HG03095 (cell line): ENCODE measurements around the gene MVK.
"Not testable (repeated sequence)": the region's sequence is repeated elsewhere in the genome, so short reads cannot be mapped to it uniquely, and the experiment has no call there.

Experiments used
- ATAC-seq: cut with Tn5 transposase; IDR thresholded peaks from one replicate; pipeline ENCODE4 v1.9.1; 2021; ENCODE audit warnings: moderate library complexity; ENCODE audit not compliant: unreplicated experiment

The MVK gene

DNA sequence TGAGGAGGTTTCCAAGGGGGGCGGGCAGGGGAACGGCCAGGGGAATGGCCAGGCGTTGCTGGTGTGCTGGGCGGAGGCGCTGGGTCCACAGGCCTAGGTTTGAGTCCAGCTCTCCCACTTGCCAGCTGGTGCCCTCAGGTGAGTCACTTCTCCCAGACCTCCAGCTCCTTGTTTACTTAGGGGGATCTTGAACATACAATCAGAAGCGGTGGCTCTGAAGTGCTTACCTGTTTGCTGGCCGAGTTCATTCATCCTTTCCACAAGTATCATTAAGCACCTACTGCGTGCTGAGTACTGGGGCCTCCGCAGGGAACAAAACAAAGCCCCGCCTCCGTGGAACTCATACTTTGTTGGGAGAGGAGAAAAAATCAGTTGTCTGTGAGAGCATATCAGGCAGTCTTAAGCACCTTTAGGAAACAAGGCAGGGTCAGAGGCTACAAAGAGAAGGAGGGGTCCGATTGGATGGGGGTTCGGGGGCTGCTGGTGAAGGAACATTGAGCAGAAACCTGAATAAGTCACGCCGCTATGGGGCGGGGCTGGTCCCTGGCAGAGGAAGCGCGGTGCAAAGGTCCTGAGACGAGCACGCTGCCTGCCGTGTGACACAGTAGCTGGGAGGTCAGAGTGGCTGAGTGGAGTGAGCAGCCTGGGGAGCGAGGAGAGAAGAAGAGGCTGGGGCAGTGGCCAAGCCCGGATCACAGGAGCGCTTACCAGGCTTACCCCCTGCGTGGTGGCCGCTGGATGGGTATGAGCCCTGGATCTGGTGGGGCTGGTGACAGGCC, 15.1 kb downstream of the MVK start:
- ATAC-seq, result no peak

DNA sequence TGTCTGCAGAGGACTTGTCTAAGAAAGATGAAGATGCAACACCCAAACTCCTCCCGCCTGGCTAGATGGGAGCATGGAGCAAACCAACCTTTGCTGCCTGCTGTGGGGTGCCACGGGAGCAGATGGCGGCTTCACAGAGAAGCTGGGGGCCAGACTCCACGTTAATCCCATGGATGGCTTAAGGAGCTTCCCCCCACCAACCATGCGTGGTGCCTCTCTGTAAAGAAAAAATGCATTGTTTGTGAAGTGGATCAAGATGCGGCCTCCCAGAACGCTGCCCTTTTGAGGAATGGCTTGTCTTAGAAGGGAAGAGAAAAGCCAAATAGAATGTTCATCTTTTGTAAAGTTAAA, 15.6 kb downstream of the MVK start:
- no peak for ATAC-seq

DNA sequence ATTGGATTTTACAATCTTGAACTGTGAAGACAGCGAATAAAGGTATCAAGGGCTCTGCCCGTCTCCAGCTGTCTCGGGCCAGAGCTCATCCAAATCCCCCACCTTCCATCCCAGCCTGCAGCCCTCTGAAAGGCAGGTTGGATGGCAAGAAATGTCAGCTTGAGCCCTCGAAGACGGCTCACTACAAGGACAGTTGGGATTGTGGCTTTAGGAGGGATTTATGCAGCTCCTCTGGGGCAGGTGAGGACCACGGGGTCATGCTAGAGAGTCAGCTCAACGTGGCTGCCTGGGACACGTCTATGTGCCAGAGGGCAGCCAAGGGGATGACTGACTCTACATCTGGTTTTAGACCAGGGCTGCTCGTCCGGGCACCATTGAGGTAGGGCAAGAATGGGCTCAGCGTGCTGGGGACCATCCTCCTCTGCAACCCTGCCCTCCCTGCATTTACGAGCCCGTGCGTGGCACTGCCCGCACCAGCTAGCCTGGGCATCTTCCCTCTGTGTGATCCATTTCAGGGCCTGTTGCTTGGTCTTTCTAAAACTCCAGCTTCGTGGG, 16.2 kb downstream of the MVK start:
- no peak for ATAC-seq

DNA sequence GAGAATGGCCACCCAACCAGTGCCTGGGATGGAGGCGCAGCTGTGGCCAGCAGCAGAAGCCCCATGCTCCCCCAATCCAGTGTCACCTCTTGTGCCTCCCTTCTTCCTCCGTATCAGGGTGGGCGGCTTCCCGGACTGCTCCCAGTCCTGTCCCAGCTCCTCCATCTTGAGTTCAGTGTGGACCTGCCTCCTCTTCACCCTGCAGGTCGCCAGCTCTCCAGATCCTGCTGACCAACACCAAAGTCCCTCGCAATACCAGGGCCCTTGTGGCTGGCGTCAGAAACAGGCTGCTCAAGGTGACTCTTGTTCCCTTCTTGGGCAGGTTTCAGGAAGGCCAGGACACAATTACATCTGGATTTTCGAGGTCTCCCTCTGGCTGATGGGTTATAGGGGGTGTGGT, 17.0 kb downstream of the MVK start:
- ATAC-seq, result no peak

DNA sequence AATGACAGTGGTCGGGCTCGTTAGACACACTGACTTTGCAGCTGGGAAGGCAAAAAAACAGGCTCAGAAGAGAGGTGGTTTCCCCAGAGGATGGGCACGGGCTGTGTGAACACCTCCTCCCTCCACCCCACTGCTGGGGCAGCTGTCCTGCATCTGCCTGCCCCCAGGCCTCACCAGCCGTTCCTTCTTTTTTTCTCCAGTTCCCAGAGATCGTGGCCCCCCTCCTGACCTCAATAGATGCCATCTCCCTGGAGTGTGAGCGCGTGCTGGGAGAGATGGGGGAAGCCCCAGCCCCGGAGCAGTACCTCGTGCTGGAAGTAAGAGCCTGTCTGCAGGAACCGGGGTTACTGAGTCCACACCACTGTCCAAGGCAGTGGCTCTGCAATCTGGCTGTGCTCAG, 17.4 kb downstream of the MVK start:
- ATAC-seq, result no peak

DNA sequence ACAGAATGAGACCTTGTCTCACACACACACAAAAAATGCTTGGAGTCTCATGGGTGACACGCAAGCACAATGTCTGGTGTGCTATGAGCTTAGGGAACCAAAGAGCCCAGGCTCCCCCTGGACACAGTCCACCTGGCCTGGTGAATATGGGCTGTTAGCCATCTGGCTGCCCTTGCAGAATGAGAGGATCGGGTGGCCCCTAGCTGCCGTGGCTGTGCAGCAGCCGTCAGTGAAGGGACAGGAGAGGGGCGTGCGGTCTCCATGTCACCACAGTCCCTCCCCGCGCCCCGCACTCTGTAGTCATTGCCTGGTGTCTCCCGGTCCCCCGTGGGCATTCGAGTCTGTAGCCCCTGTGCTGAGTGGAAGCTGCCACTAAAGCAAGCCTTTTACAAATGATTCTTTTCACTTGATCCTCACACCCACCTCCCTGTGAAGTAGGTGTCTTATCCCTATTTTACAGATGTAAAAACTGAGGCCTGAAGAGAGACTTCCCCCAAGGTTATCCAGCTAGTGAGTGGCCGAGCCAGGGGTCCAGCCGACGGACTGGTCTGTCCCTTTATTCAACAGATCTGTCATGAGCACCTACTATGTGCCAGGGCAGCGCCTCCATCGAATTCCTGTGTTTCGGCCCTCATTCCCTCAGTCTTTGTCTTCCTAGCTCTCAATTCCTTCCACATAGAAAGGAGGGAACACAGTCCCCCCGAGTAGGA, 18.8 kb downstream of the MVK start:
- ATAC-seq, result no peak

DNA sequence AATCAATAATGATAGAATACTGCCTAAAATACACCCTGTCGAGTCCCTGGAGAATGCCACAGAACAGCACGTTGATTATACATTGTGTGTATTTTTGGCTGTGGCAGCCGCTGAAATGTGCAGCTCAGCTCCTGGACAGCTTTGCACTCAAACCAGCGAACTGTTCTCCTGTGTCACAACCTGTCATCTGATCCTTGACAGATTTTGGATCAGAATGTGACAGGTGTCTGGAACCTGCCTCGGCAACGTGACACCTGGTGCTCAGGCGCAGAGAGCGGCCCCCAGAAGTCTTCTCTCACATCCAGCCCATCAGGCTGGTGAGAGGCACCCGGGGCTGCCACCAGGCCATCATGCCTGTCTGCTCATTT, 19.3 kb downstream of the MVK start:
- no peak for ATAC-seq

DNA sequence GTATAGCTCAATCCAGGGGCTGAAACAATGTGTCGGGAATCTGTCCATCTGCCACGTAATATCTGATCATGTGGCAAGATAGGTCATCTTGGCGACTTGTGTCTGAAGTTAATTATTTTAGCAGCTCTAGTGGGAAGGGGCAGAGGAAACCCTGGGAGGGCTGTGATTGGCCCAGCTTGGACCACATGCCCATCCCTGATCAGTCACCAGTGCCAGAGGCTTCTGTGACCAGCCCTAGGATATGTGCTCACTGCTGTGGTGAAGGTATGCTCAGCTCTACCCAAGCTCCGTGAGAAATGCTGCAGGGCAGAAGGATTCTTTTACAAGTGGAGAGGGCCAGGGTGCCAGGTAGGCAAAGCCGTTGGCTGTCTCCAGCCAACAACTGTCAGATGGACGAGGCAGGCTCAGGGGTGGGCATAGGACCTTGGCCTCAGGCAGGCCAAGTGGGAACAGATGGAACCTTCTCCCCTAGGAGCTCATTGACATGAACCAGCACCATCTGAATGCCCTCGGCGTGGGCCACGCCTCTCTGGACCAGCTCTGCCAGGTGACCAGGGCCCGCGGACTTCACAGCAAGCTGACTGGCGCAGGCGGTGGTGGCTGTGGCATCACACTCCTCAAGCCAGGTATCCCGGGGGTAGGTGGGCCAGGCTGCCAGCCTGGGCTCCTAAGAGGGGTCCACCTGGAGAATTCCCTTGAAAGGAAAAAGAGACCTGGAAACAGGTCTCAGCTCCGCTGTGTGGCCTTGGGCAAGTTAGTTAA, 21.1 kb downstream of the MVK start:
- ATAC-seq, result no peak

DNA sequence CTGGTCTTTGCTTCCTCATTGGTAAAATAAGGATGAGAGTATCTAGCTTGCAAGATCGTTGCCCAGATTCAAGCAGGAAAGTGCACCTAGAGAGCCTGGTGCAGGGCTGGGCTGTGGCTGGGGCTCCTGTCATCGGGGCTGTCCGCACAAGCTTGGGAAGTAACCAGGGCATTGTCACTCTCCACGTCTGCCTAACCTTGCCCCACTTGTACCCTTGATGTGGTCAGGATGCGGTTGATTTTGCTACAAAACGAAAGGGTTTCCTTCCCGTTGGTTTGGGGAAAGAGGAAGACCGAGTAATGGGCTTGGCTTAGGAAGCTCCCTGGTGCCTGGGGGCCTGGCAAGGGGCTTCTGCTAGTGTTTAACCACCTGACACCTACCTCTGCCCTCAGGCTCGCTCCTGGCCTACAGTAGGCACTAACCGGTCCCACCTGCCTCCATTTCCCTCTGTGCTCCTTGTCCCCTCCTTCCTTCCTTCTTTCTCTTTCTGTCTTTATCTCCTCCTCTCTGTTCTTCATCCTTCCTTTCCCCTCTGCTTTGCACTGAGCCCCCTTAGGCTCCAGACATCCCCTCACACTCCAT, 21.8 kb downstream of the MVK start:
- no peak for ATAC-seq

DNA sequence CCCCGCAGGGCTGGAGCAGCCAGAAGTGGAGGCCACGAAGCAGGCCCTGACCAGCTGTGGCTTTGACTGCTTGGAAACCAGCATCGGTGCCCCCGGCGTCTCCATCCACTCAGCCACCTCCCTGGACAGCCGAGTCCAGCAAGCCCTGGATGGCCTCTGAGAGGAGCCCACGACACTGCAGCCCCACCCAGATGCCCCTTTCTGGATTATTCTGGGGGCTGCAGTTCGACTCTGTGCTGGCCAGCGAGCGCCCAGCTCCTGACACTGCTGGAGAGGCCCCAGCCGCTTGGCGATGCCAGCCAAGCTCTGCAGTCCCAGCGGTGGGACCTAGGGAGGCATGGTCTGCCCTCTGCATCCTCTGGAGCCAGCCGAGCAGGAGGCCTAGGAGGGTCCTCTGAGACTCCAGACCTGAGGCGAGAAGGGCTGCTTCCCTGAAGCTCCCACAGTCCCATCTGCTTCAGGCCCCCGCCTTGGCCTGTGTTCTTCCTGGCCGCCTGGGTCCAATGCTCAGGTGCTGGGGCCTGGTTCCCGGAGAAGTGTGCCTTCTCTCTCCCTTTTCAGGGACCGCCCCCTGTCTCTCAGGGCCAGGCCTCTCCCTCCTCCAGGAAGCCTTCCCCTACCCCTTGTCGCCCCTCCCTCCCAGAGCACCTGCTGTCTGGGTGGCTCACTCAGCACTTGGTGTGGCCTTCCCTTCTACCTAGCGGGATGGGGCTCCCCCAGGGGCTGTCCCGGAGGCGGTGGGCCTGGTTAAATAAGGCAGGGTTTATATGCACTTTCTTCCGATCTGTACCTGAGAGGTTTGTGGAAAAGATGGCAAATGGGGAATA, 23.0 kb downstream of the MVK start:
- ATAC-seq, result no peak

DNA sequence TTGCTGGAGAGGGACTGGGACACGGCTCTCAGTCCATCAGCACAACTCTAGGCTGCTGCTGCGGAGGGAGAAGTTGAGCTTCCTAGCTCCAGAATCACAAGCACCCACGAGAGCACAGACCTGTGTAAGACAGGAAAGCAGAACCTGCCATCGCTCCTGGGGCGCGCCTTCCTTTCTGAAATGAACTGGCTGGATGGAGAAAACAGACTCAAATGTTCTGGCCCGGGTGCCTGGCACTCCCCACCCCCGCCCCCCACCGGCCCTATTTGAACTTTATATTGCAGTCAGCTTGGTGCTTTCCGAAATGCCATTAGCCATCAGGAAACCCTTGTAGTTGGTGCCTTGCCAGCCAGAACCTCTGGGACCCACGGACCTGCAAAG, 23.8 kb downstream of the MVK start:
- ATAC-seq, result no peak

DNA sequence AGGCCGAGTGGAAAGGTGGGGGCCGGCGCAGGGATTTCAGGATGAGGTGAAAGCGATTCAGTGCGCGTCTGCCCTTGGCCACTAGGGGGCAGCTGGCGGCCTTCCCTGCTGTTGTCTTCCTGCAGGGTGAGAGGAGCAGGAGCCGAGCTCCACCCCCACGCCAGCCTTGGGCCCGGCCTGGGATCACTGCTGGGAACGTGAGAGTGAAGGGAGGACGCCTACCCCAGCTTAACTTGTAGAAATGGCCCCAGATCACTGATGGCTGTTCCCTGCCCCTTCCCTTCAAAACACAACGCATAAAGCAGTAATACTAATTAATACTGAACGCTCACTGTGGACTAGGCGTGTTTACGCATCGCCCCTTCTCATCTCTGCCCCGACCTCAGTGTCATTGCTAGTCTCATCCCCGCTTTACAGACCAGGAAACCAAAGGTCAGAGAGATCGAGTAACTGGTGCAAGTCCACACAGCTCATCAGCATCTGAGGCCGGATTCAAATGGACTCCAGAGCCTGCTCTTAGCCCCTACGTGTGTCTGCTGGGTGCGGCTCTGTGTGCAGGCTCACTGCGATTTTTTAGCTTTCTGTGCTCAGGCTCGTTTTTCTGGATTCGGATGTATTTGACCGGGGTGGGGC, 24.3 kb downstream of the MVK start:
- peak; percentile 50 for ATAC-seq

DNA sequence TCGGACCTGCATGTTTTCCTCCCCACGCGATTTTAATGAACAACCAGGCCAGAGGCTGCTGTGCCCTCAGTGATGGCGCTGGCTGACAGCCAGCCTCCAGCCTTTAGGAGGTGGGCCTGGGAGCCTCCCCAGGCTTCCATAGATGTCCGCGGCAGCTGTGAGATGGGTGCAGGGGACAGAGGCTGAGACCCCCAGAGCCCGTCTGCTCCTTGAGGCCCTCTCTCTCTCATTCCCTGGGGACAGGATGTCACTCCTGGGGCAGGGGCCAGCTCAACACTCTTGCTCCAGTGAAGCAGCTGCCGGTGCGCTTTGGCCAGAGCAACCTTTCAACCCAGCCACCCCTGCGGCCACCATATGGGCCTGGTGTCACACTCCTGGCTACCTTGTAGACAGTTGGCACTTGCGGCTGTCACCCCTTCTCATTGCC, 24.8 kb downstream of the MVK start:
- ATAC-seq, result no peak

DNA sequence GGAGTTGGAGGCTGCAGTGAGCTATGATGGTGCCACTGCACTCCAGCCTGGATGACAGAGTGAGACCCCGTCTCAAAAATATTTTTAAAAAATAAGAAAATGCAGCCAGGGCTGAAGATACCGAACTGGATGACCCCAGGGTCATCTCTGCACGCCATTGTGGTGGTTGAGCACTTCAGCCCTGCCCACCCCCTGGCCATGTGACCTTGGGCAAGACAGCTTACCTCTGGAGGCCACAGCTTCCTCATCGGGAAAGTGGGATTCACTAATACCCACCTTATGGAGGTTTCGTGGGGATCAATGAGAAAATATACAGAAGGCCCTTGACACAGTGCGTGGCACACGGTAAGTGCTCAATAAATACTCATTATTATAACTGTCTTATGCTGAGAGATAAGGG, 25.5 kb downstream of the MVK start:
- ATAC-seq, result no peak

DNA sequence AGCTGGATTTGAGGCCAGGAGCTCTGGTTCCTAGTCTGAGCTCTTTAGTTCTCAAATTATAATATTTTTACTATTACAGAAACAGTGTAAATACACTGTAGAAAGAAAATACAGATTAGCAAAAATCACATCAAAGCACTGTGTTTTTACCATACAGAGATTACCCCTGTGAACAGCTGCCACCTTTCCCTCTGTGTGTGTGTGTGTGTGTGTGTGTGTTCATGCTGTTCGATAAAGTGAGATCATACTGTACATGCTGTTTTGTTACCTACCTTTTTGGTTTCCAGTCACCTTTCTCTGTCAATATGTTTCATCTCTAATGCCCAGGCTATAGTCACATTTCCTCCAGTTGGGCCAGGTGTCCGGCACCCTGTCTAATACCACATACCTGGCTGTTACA, 26.9 kb downstream of the MVK start:
- ATAC-seq, result no peak

DNA sequence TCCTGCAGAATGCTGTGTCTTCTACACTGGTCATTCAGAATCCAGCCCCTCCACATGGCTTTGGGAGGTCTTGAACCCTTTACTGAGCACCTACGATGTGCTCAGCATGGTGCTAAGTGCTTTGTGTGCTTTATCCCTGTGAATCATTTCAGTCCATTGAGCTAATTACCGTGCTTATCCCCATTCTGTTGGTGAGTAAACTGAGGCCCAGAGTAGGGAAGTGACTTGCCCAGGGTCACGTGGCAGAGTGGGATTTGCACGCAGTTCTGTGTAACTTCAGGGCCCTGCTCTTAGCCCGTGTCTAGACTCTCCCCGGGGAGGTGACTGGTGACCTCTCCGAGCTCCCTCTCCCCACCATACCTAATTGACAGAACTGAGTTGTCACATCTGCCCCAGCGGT, 27.4 kb downstream of the MVK start:
- no peak for ATAC-seq

DNA sequence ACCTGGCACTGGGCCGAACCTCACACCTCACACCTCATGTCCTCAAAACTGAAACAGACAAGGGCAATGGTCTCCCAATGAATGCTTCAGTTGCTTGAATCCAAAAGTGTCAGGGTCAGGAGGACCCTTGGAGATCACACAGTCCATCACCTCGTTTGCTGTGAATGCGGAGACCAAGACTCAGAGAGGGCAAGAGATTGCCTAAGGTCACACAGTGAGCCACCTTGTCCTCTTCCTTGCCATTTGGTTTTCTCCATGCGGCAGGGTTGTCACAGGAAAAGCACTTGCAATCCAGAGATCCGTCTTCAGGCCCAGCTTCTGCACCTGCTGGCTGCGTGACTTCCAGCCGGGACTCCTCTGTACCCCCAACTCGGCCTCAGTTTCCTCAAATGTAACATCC, 28.0 kb downstream of the MVK start:
- no peak for ATAC-seq

DNA sequence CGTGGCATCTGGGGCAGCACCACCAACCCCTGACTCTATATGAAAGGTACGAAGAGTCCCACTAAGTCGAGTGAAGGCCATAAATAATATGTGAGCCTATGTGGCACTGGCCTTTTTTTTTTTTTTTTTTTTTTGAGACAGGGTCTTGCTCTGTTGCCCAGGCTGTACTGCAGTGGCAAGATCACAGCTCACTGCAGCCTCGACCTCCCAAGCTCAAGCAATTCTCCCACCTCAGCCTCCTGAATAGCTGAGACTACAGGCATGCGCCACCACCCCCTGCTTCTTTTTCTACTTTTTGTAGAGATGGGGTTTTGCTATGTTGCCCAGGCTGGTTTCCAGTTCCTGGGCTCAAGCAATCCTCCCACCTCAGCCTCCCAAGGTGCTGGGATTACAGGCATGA, 28.5 kb downstream of the MVK start:
- not testable (repeated sequence) for ATAC-seq

DNA sequence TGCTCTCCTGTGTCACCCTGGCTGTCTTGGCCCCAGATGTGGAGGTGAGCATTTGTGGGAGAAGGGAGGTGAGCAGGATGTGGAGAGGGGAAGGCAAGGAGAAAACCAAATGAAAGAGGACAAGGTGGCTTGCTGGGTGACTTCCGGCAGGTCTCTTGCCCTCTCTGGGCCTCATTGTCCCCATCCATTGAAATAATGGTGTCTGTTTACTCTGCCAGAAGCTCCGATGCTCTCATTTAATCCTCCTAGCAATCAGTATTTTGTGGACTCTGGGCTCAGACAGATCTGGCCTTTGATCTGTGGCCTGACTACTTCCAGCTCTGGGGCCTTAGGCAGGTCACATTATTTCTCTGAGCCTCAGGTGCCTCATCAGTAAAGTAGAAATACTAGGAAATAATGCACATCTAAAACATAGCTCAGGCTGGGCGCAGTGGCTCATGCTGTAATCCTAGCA, 30.6 kb downstream of the MVK start:
- ATAC-seq, result no peak

DNA sequence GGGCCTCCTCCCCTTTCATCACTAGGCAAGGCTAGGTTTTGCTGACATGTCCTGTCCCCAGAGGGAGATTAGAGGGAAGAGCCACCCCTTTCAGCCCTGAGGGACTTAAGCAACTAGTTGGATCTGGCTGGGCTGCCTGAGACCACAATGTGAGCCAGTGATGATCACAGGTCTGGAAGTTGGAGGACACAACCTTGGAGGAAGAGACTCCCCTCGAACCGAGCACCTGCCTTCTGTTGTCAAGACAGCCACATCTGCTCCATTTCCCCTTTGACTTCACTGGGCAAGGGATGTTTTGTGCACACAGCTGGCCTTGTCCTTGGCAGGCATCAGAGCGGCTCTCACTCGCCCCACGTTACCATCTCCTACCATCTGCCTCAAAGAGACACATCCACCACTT, 31.4 kb downstream of the MVK start:
- no peak for ATAC-seq
